ENCODE measurements around the gene KDELR3. TPM values are rescaled to one million over a fixed set of nuclear protein-coding genes. Genes with fewer than 3 reads are reported as not detected.
A peak's percentile ranks its signal among the peaks of the same experiment; 100 is the strongest.

KDELR3 gene
- total RNA-seq, 2 donors from 2014 or later: 0.59 to 0.89 TPM

DNA sequence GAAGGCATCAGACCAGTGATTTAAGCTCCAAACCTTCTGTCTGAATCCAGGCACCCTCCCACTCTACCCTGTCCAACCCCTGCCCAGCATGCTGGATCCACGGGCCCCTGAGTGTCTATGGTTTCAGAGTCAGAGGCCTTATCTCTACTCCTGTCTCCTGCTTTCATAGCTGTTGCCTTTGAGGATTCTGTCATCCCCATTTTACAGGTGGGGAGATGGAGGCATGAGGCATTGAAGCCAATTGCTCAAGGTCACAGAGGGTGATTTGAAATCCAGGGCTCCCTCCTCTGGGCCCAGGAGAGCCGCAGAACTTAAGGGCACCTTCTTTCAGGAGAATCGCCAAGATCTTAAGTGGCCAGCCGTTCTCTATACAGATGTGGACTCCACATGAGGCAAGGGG lies 16.0 kb upstream of the KDELR3 start:
- DNase-seq (ENCODE audit: low spot score in 2 of 2) (no peak), ATAC-seq (no peak)
- H3K36me3 Mint-ChIP-seq: peaks cover 0 to under 1% of the 10 kb centered on the region in 2 donors
- no peak overlapping the region for H3K27ac Mint-ChIP-seq
- H3K9me3 Mint-ChIP-seq: no peaks in the 10 kb centered on the region

- Mint-ChIP-seq H3K36me3 (peaks cover 0 to 5% of the 10 kb centered on the region in 2 donors), H3K9me3 (no peaks in the 10 kb centered on the region), H3K27ac (no peak overlapping the region)
- DNase-seq (ENCODE audit: low spot score in 2 of 2) (no peak), ATAC-seq (no peak)
Measured at GRCh38 chr22:38452373-38453065, 15.4 kb upstream of the KDELR3 start.

DNA sequence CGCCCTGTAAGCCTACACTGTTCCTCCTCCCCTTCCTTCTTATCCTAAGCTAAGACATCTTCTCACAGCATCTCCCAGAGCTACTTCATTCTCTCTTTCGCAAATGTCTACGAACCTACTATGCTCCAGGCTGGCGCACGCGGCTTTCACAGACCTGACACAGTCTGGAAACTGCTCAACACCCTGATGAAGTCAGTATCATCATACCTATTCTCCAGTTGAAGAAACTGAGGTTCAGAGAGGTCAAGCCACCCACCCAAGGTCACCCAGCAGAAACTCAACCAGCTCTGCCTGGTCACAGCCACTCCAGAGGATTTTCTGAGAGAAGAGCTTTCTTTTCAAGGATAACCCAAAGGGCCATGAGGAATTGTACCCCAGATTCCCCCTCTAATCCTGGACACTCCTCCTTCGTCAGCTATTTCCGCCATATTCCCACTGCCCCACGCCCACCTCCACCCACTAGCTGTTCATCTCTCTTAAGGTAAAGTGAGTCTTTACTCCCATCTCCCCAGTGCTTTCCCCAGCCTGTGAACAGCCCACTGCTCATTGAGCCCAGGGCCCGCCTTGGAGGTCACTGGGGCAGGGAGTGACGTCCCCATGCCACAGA lies 14.7 kb upstream of the KDELR3 start:
- Mint-ChIP-seq H3K9me3 (no peaks in the 10 kb centered on the region), H3K36me3 (peaks cover 0 to 5% of the 10 kb centered on the region in 2 donors), H3K27ac (no peak overlapping the region)
- DNase-seq (ENCODE audit: low spot score in 2 of 2): no peak
- ATAC-seq: no peak

GRCh38 chr22:38453996-38454352 lies 13.9 kb upstream of the KDELR3 start:
- no peak for ATAC-seq
- no peak for DNase-seq (ENCODE audit: low spot score in 2 of 2)
- Mint-ChIP-seq H3K36me3 (peaks cover 0 to 5% of the 10 kb centered on the region in 2 donors), H3K9me3 (no peaks in the 10 kb centered on the region), H3K27ac (no peak overlapping the region)

GRCh38 chr22:38454353-38455075 lies 13.4 kb upstream of the KDELR3 start:
- Mint-ChIP-seq H3K27ac (no peak overlapping the region), H3K36me3 (peaks cover 0 to 5% of the 10 kb centered on the region in 2 donors), H3K9me3 (no peaks in the 10 kb centered on the region)
- DNase-seq (ENCODE audit: low spot score in 2 of 2) (no peak), ATAC-seq (peak in 1 of 2 donors; percentile 36)

- Mint-ChIP-seq H3K27ac (no peak within 1 kb of the TSS), H3K9me3 (no peaks in the 10 kb centered on the region), H3K36me3 (peaks cover 0 to 5% of the 10 kb centered on the region in 2 donors)
- ATAC-seq: peak in 1 of 2 donors; percentile 9
- DNase-seq (ENCODE audit: low spot score in 2 of 2): no peak
Measured at GRCh38 chr22:38455076-38455529, 12.8 kb upstream of the KDELR3 start, which contains the start of gene KCNJ4. Gene KCNJ4 (minus strand): TSS chr22:38455199. CDS start chr22:38428132, 27,067 bp downstream.

DNA sequence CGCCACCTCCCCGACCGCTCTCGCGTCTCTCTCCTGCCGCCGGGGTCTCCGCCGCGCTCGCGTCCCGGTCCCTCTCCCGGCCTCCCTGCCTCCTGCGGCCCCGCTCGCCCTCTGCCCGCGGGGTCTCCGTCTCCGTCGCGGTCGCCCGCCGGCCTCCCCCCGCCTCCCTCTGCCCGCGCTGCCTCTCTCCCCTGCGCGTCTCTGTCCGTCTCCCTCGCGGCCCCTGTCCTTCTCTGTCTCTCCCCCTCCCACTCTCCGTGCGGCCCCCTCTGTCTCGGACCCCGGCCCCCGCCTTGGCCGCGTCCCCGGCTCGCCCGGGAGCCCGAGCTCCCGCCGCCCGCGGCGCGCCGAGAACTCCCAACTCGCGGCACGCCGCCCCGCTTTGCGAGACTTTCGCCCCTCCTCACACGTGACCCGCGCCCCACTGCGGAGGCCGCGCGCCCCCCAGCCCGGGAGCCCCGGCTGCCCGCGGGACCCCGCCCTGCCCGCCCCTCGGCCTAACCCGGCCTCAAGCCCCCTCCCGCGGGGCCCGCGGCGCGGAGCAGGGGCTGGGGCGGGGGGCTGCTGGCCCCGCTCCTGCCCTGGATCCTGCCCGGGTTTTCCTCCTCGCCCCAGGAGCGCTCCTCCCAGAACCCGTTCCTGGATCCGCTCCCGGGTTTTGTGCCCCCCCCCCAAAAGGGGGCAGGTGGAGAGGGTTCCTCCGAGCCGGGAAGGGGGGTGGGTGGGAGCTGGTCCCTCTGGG lies 12.2 kb upstream of the KDELR3 start:
- Mint-ChIP-seq H3K27ac (no peak overlapping the region), H3K9me3 (no peaks in the 10 kb centered on the region), H3K36me3 (peaks cover 0 to 5% of the 10 kb centered on the region in 2 donors)
- DNase-seq (ENCODE audit: low spot score in 2 of 2) (peak in 1 of 2 donors; percentile 34), ATAC-seq (peak in 1 of 2 donors; percentile 29)

- no peaks in the 10 kb centered on the region for H3K9me3 Mint-ChIP-seq
- peaks cover 0 to 5% of the 10 kb centered on the region in 2 donors for H3K36me3 Mint-ChIP-seq
- H3K27ac Mint-ChIP-seq: no peak overlapping the region
- ATAC-seq (no peak), DNase-seq (ENCODE audit: low spot score in 2 of 2) (no peak)
Measured at GRCh38 chr22:38456272-38456835, 11.5 kb upstream of the KDELR3 start.

- no peaks in the 10 kb centered on the region for H3K9me3 Mint-ChIP-seq
- peaks cover 0 to 5% of the 10 kb centered on the region in 2 donors for H3K36me3 Mint-ChIP-seq
- H3K27ac Mint-ChIP-seq: no peak overlapping the region
- ATAC-seq (no peak), DNase-seq (ENCODE audit: low spot score in 2 of 2) (no peak)
Measured at GRCh38 chr22:38456841-38457699, 10.8 kb upstream of the KDELR3 start.

DNA sequence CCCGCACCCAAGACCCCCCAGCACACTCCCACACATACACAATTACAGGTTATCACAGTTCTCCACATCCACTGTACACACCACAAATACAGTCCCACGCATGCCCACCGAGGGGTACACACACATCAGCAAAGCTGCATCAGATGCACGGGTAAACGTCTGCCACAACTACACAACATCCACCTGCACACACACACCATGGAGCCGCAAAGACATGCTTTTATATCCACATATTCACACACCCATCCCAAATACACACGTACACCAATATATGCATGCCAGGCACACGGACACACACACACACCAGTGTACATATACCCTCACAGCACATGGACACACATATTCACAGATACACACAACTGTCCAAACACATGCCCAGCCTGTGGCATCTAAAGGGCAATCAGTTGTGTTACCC lies 7.5 kb upstream of the KDELR3 start:
- H3K36me3 Mint-ChIP-seq: peaks cover 0 to 5% of the 10 kb centered on the region in 2 donors
- H3K27ac Mint-ChIP-seq: no peak overlapping the region
- ATAC-seq: no peak
- H3K9me3 Mint-ChIP-seq: no peaks in the 10 kb centered on the region
- DNase-seq (ENCODE audit: low spot score in 2 of 2): no peak

DNA sequence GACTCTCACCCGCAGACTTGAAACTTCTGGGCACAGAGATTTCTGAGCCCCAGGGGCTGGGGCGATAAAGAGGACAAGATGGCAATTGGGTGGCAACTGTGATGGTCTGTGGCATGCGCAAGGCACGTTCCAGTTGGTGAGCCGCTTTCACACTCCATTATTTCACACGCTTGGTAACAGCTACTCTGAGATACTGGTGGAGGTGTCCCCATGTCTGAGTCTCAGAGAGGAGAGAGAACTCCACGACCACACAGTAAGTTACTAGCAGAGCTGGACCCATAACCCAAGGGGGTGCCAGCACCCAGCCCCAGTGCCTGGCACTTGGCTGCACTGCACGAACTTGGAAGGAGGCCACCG lies 6.9 kb upstream of the KDELR3 start:
- DNase-seq (ENCODE audit: low spot score in 2 of 2) (no peak), ATAC-seq (peak; percentile 16 to 42)
- Mint-ChIP-seq H3K27ac (no peak overlapping the region), H3K9me3 (no peaks in the 10 kb centered on the region), H3K36me3 (peaks cover 0 to 5% of the 10 kb centered on the region in 2 donors)

DNA sequence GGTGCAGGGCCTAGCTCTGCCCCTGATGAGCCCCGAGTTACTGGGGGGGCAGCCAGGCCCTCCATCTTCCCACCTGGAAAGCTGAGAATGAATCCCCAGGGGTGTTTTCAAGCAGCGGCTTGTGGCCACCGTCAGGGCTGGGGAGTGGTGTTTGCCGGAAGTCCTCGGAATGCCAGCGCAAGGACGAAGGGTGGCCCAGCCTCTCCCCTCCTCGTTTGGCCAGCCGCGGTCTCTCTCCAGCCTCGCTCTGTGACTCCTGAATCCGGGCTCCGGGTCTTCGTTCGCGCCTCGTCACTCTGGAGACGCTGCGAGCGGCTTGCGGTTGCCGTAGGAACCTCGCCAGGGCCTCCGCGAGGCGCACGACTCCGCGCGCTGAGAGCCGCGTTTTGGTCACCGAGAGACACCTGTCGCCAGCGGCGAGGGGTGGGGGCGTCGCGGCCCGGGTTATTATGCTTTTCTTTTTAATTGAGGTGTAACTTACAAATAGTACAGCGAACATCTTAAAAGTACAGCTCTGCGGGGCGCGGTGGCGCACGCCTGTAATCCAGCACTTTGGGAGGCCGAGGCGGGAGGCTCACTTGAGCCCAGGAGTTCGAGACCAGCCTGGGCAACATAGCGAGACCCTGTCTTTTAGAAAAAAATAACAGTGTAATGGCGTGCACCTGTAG lies 6.3 kb upstream of the KDELR3 start:
- ATAC-seq (peak; percentile 51 to 81), DNase-seq (ENCODE audit: low spot score in 2 of 2) (peak in 1 of 2 donors; percentile 75)
- H3K9me3 Mint-ChIP-seq: no peaks in the 10 kb centered on the region
- H3K36me3 Mint-ChIP-seq: peaks cover 0 to 5% of the 10 kb centered on the region in 2 donors
- no peak overlapping the region for H3K27ac Mint-ChIP-seq

DNA sequence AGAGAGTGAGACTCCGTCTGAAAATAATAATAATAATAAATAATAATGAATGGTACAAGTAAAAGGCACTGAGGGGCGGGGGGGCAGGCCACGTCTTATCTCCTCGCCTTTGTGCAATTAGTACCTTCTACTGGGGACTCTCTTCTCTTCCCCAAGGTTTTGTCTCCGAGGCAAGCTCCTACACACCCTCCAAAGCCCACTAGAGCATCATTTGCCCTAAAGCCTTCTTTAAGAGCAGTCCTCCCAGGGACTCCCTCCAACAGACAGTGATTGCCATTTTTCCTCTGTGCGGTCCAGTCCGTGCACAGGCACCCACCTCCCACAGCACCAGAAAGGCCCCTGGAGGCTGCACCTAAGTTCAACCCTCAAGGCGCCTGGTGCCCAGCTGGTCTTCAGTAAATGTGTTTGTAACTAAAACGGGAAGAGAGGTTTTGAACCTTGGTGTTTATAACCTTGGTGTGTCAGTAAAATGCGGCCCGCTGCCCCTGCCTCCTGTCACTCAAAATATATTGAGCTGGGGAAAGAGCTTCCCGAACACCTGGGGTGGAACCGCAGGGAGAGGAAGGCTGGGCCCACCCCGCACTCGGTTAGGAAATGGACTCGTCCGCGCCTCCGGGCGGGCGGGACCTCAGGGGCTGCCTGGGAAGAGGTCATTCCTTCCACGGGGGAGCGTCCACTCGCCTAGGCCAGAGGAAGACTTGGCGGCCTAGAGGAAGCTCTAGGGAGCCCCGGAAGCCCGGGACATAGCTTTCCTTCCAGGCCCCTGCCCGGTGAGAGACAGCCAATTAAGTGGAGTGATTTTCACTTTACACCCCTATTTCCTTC lies 4.7 kb upstream of the KDELR3 start:
- no peak for DNase-seq (ENCODE audit: low spot score in 2 of 2)
- Mint-ChIP-seq H3K36me3 (no peaks in the 10 kb centered on the region), H3K27ac (no peak overlapping the region), H3K9me3 (no peaks in the 10 kb centered on the region)
- no peak for ATAC-seq

DNA sequence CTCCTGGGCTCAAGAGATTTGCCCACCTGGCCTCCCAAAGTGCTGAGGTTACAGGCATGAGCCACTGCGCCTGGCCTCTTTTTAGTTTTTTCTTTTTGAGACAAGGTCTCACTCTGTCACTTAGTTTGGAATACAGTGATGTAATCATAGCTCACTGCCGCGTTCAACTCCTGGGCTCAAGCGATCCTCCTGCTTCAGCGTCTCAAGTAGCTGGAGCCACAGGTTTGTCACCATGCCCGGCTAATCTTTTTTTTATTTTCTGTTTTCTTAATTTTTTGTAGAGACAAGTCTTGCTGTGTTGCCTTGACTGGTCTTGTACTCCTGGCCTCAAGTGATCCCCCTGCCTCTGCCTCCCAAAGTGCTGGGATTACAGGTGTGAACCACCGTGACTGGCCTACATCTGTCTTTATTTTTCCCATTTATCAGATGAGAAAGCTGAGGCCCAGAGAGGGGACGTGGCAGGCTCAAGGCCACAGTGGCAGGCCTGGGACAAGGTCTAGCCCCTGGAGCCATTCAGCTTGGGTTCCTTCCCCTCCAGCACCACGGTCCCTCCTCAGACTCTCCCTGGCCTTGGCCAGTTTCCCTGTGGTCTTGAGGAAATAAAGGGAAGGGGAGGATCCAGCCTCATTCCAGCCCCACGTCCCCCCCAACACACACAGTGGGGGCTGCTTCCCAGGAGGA lies 2.8 kb upstream of the KDELR3 start:
- DNase-seq (ENCODE audit: low spot score in 2 of 2) (no peak), ATAC-seq (no peak)
- Mint-ChIP-seq H3K9me3 (no peaks in the 10 kb centered on the region), H3K36me3 (no peaks in the 10 kb centered on the region), H3K27ac (no peak overlapping the region)

All from activated naive CD4-positive, alpha-beta T cell treated with anti-CD3 and anti-CD28 coated beads, Interleukin-2, amount 50 U/mL, for 72 hours (primary cell).